NCI-H1105 treated with DMSO at 0.1 percent for 48 hours (cell line): Measurements from ENCODE around the gene INPP4A.

Experiments
- DNase-seq: peaks from one replicate; lab custom pipeline; 2025; lab: John Stamatoyannopoulos, UW

Gene INPP4A

DNA sequence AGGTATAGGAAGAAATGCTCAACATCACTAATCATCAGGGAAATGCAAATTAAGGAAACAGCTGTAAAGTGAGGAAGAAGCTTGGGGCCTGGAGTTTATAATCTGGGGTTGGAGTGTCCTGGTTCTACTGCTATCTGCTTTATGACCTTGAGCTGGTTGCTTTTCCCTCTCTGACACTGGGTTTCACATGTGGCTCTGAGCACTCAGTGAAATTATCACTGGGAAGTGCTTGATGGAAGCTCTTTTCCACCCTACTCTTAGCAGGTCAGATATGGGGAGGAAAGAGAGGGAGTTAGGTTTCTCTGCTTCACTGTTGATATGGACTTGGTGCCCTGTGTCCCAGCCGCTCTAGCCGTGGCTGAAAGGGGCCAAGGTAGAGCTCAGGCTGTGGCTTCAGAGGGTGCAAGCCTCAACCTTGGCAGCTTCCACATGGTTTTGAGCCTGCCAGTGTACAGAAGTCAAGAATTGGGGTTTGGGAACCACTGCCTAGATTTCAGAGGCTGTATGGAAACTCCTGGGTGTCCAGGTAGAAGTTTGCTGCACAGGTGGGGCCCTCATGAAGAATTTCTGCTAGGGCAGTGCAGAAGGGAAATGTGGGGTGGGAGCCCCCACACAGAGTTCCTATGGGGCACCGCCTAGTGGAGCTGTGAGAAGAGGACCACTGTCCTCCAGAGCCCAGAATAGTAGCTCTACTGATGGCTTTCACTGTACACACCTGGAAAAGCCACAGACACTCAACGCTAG lies 52.3 kb downstream of the INPP4A start:
- DNase-seq, result no peak

DNA sequence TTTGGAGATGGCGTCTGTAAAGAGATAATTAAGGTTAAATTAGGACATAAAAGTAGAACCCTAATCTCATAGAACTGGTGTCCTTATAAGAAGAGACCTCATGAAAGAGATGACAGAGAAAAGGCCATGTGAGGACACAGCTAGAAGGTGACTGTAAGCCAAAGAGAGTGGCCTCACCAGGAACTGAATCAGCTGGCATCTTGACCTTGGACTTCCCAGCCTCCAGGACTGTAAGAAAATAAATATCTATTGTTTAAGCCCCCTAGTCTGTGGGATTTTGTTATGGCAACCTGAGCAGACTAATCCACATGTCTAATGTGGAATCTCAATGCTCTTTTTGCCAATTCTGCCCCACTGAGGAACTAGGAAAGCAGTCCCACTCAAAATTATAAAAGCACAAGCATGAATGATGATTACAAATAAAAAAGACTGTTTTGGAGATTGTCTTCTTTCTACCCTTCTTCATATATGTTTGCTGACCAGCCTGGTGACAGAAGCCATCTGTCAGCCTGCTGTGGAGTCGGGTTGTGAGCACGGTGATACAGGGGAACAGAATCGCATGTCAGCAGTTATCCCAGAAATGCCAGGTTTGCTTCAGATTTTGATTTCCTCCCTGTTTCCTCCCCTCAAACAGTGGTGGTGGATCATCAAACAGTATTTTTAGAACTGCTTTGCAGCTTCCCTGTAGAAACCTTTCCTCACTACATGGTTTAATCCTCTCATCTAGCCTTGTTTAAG lies 54.2 kb downstream of the INPP4A start:
- DNase-seq, result no peak

DNA sequence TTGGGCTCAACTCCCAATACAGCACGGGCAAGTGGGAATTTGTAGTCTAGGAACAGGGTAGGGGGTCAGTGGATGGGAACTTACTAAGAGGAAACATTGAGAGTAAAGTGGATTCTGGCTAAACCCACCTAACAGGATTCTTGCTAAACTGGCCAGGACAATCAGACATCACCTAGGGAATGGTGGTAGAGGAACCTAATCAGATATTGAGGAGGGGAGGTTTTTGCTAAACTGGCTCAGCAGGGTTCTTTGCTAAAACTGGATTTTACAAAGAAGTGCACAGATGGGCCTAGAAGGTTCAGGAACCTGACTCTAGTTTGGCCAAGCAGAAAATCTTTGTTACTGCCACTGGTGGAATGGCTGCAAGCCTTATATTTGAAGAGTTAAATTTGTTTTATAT lies 55.9 kb downstream of the INPP4A start:
- DNase-seq, result no peak

DNA sequence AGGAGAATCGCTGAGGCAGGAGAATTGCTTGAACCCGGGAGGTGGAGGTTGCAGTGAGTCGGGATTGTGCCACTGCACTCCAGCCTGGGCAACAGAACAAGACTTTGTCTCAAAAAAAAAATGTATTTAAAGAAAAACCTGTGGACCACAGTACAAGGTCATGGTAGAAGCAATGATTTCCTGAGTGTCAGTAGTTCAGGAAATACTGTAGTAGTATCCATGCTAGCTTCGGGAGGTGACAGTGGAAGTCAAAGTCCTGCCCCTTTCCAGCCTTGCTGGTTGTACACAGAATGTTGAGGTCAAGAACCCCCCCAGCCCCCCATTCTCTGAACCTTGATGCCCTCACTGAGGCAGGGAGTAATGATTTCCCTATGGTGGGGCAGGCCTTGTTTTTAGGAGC lies 56.6 kb downstream of the INPP4A start:
- DNase-seq, result no peak

DNA sequence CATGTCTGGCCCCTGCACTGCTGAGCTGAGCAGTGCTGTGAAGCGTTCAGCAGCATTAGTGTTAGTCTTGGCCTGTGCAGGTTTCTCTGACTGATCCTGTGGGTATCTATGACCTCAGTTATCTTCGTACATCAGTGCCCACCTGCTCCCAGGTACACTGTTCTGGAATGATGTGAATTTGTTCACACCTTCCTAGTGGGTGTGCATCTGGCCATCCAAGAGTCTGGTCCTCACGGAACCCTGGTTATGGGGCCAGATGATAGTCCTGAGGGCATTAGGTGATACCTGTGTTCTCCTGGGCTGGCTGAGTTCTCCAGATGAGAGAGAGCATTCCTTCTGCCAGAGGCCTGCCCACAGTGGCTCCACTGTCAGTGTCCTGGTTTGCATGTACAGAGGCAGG lies 57.2 kb downstream of the INPP4A start:
- no peak for DNase-seq

DNA sequence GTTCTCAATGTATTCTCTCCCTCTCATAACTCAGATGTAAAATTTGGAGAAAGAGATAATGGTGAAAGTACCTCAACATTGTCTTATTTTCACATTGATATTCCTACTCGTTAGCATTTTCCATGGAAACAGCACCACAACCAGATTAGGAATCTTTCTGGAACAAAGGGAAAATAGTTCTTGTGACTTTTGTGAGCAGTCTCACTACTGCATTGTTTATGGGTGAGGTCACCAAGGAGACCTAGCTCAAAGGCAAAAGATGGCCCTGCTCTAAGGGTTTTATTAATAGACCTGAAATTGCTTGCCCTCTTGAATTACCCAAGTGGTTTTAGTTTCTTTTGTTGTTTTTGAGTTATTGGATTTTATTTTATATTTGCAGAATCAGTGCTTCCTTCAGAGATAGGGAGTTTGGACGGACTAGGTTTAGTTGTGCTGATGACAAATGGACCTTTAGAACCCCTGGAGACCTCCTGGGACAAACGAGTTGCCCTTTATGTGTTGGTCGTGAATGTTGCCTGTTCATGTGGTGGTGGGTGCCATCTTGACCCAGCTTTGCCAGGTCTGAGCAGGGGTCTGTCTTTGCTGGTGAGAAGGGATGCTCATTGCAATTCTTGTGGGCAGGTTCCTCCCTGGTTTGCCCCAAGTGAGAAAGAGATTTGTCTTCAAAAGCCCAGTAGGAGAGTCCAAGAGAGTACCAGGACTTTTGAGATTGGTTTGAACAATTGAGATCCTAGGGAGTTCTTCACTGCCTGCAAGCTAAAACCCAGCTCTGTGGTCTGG lies 58.1 kb downstream of the INPP4A start:
- no peak for DNase-seq

DNA sequence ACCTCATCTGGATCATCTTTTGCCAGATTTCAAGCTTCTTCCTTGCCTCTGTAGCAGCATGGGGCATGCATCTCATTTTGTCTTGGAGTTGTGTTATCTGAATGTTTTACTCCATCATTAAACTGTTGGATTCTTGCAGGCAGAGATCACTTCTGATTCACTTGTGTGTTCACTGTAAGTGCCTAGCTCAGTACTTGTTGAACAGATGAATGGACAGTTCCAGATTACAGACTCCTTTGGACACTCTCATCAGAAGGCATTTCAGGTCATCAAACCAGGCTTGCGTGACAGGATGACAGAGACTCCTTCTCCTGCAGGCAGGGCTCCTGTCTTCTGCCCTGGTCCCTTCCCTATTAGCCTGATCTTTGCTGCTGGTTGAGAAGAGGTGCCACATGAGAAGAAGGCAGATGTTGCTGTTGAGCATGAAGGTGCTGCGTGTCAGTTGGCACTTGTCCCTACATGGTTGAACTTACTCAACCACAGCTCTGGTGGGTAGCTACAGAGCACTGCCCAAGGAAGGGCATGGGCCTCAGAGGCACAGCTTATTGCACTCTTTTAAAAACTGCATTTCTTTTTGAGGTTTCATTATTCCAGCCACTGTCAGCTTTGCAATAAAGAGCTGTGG lies 58.9 kb downstream of the INPP4A start:
- no peak for DNase-seq

DNA sequence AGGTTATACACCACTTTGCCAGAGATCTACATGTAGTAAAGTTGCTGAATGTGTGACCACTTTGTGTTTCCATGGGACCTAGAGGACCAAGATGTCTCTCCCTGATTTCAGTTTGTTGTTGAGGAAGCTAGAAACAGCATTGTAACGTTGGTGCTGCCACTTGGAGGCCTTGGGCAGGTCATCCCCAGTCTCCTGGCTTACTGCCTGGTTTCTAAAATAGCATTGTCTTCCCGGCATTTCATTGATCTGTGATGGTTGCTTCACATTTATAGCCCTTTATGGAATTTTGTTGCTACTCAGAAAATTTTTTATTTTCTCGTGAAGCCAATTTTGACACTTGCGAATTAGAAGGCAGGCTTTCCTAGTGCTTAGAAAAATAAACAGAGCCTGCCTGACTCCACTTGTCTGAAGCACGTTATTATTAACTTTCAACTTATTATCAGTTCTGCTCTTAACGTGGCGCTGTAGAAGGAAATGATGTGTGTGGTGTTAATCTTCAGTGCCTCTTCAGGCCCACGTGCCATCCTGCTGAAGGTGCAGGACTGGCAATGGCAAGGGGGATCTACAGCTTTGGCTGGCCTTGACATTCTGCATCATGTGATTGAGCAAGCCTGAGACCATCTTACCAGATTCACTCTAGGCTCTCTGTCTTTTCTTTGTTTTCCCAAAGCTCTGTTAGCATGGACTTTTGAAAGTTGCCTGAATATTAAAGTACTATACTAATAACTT lies 59.9 kb downstream of the INPP4A start:
- no peak for DNase-seq

DNA sequence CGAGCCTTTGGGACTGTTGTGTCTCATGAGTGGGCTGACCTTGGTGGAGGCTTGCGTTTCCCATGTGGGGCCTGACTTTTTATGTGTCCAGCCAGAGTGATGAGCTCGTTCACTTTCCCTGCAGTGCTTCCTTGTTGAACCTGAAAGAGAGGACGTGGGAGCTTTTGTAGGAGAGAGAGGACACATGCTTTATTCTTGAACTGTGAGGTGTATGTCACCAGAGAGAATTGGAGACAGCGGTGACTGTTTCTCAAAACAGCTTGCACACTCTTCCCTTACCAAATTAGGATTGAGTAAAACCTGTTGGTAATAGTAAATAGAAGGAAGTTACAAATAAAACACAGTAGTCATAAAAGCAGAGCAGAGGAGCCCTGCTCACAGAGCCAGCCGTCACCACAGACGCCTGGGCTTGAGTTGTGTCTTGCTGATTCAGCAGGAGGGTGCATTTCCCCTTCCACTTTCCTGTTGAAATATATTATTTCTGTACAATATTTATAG lies 60.7 kb downstream of the INPP4A start:
- no peak for DNase-seq

DNA sequence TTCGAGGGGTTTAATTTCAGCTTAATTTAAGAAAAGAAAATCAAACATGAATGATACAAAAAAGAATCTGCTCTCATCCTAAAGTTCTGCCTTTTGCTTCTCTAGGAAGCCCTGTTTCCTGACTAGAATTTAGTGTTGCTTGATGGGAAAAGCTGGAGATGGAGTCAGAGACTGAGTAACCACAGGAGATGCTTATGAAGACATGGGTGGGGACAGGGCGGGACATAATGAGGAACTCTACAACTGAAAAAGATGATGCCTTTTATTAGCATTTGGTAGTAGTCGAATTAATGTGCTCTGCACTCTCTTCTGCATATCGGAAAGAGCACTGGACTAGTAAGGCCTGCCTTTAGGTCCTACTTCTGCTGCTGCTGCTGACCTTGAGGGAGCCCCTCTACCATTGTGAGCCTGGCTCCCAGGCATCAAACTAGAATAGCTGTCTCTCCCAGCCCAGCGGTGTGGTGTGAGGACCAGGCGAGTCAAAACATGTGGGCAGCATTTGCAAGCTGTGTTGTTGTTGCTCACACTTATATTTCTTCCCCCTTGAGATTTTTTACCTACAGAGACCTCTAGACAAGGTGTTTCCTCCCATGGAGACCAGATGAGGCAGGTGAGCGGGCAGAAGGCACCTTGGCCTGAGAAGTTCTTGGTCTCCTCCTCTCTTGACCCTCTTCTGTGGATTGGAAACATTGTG lies 61.5 kb downstream of the INPP4A start:
- DNase-seq, result no peak

DNA sequence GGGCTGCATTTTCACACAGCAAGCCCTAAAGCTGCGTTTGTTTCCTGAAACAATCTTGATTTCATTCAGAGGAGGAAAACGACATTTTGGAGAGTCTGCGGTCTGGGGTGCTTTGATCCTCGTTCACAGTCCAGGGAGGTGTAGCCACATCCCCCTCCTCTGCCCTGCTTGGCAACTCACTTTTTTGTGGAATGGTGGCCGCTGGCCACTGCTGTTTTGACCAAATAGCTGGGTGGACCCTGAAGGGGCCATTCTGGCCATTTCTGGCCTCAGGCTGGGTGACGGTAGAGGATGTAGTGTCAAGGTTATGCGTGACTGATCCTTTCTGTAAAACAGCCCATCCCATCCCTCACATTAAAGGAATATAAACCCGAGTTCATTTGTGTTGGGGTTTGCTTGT lies 62.2 kb downstream of the INPP4A start:
- DNase-seq, result no peak

DNA sequence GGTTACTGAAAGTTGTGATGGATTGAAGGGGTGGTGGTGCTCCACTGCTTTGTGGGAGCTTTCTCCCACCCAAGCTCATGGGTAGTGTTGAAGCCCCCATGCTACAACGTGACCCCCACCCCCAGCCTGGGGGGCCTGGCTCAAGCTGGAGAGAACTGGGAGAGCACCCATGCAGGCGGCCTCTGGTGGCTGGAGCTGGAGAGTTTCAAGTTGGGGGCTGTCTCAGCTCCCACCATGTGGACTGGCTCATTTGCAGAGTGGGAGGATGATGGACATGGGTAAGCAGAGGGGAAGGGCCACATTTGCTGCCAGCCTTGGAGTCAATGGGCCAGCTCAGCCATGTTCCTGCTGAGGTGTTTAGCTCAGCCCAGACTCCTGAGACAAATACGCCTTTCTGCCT lies 62.8 kb downstream of the INPP4A start:
- DNase-seq, result no peak

DNA sequence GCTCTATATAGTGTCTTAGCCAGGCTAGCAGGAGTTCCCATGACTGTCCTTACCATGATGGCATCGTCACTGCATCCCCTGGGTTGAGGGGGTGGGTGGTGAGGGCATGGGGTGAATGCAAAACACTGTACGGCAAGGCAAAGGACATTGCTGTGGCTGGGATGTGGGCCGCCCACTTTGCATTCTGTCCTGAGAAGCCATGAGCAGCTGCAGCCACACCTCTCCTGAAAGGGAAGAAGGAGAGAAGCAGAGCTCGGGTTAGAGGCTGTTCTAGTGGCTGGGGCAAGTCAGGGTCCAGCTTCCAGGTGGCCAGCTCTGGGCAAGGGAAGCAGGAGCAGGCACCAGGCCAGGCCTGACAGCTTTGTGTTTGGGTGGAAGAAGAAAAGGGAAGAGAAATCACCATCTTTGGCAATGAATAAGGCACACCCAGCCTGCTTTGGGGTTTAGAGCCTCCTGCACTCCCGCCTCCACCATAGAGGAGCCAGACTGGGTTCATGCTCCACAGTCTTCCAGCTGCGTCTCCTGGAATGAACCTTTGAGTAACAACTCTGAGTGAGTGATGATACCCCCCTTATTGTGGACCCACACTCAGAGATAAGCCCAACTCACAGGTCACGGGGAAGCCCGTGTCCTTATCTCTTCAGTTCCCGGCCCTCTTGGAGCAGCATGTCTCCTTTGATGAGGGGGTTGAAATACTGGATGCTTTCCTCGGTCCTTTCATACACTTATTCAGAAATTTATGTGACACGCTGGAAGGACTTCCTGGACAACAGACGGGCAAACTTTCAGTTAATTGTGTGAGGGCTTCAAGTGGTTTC lies 63.4 kb downstream of the INPP4A start:
- no peak for DNase-seq

DNA sequence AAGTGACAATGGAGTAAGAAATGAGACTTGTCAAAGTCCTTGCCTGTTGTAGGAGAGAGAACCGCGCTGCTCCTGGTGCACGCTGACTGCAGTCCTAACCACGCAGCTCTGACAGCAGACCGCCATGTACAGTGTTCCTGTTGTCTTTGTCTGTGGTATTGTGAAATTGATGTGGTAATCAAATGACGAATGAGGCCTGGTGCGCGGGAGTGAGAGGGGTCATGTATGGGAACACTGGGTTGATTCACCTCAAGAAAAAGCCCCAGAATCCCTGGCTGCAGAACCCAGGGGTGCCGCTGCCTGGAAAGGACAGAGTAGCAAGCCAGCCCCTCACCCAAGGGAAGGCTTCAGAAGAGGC lies 64.0 kb downstream of the INPP4A start:
- no peak for DNase-seq

DNA sequence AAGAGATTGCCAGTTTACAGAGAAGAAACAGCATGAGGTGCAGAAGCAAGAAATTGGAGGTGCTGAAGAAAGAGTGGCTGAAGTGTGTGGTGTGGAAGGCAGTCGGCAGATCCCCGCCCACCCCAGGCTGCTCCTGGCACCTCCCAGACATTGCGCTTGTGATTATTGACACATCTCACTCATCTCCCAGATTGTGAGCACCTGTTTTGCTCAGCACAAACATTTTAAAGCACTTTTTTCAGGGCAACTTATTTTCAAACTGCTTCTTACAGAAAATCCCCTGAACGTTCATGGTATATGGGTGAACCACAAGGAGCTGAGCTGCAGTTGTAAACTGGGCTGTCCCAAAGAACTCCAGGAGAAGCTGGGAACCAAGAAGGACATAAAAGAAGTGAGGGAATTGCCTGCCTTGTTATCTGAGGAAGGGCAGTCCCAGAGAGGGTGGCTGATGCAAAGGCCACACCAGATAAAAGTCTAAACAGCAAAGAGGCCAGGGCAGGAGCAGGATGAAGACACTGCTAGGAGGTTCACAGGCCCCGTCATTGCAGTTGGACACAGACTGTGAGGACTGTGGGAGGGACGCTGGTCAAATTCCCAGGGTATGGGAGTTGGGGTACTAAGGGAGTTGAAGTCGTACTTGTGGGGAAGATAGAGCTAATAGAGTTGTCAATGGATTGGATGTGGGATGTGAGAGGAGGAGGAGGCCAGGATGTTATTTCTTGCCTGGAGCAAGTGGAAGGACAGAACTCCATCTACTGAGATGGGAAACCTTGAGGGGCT lies 65.1 kb downstream of the INPP4A start:
- no peak for DNase-seq

DNA sequence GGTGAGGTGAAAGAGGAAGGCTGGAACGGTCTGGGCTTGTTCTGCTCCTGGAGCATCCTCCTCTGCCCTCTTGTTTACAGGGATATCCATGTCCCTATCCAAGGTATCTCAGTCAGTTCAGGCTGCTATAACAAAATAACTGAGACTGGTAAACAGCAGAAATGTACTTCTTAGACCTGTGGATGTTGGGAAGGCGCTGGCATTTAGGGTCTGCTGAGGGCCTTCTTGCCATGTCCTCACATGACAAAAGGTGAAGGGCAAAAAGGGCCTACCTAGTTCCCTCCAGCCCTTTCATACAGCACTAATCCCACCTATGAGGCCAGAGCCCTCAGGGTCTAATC lies 65.6 kb downstream of the INPP4A start:
- no peak for DNase-seq

DNA sequence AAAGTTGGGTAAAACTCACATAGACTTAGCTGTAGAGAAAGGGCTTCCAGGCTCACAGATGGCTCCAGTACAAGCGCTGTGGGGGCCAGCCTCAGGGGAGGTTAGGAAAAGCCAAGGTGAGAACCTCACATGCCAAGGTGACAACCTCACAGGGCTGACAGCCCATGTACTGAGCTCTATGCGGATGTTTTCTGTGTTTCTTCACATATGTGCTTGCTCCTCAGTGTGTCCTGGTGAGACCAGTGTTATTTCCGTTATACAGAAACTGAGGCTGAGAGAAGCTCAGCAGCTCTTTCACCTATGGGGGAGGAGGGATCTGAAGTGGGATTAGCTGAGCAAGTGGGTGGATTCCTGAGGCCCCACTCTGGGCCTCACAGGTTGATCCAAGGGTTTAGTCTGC lies 67.3 kb downstream of the INPP4A start:
- DNase-seq, result no peak

DNA sequence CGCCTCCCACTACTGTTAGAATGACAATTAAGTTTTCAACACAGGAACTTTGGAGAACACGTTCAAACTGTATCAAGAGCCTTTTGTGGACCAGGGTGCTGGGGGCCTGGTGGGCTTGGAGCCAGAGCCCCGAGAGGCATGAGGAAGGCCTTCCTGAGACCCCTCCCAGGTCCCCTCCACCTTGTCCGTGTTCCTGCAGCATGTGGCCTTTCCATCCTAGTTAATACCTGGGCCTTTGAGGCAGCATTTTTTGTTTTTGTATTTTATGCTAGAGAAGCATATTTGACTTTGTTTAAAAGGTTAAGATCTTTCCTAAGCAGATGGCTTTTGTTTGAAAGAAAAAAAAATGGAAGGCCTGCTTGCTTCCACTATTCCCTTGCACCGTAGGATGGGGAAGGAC lies 68.0 kb downstream of the INPP4A start:
- DNase-seq, result no peak

DNA sequence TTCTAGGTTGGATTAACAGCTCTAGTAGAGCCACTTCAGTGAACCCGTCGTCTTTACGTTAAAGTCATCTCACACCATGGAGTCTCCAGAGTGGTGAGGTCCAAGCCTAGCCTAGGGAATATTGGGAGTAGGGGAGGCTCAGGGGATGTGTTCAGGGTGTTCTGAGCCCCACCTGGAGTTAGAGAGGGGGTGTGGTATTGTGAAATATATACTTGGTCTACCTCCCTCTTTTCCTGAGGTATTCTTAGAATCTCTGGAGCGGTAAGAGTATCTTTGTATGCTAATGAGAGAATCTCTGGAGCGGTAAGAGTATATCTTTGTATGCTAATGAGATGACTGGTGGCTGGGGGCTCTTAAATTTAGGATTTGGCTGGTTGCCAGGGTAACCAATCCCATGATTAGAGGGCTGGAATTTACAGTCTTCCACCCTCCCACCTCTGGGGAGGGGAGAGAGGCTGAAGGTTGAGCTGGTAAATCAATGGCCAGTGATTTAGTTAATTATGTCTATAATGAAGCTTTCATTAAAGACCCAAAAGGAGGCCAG lies 69.5 kb downstream of the INPP4A start:
- no peak for DNase-seq
